Measurements from ENCODE around the gene SMARCD1. TPM values are rescaled to one million over a fixed set of nuclear protein-coding genes. Genes with fewer than 3 reads are reported as not detected.

The SMARCD1 gene
- total and polyA plus RNA-seq, 2 experiments from 2014 or later = 124 to 287 TPM

DNA sequence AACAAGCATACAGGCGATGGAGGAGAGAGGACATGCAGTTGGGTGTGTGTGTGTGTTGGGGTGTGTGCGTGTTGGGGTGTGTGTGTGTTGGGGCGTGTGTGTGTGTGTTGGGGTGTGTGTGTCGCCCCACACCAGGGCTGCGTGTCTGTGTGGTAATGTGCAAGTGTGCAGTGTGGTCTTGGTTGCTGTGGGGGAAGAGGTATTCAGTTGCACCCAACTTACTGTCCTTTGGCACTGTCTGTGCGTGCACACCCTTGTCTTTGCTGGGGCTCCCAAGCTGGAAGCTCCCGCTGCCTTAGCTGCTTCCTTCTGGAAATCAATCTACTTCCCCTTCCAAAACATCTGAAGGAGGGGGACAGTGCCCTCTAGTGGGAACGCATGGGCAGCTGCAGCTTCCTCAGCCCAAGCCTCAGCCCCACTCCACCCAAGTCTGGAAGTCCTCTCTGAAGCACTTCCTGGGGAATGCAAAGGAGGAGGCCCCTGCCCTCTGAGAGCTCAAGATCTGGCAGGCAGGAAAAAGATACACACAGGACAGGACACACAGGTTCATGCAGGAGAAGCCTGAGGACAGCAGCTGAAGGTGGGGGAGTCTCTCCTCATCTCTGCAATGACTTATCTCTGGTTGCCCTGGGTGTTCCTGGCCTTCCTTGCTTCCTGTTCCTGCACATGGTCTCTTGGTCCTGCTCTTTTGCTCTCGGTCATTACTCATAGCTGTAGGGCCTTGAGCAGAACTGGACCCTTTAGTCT lies 14.7 kb upstream of the SMARCD1 start:
- Histone ChIP-seq H4K20me1 (replicated peaks; ENCODE audit: insufficient read depth) (no peaks in the 10 kb centered on the region), H3K4me1 (ENCODE audit: insufficient read depth) (peaks cover 7% of the 10 kb centered on the region; the same call in 1 of the 2 replicates), H3K79me2 (replicated peaks; ENCODE audit: insufficient read depth) (no peaks in the 10 kb centered on the region), H3K27me3 (ENCODE audit: insufficient read depth) (no peaks in the 10 kb centered on the region), H3K36me3 (ENCODE audit: insufficient read depth) (no peaks in the 10 kb centered on the region), H2AFZ (peak overlapping the region; percentile 81), H3K9me2 (ENCODE audit: insufficient read depth) (no peaks in the 10 kb centered on the region), H3K27ac (ENCODE audit: low read depth) (no peak overlapping the region), H3K4me3 (no peak overlapping the region), H3K4me2 (no peak overlapping the region), H3F3A (replicated peaks; ENCODE audit: low read depth) (no peaks in the 10 kb centered on the region)
- Mint-ChIP-seq H3K27me3 (ENCODE audit: insufficient read depth, low read depth, poor library complexity) (peaks cover 12% of the 10 kb centered on the region), H3K9me3 (no peaks in the 10 kb centered on the region), H3K4me3 (no peak overlapping the region), H3K4me1 (peaks cover 31% of the 10 kb centered on the region), H3K36me3 (ENCODE audit: low read depth) (no peaks in the 10 kb centered on the region; the same call in 2 of the 3 replicates), H3K27ac (no peak overlapping the region)
- peak; percentile 89 for DNase-seq (ENCODE audit: low spot score)
- TF ChIP-seq, protein P1, sequence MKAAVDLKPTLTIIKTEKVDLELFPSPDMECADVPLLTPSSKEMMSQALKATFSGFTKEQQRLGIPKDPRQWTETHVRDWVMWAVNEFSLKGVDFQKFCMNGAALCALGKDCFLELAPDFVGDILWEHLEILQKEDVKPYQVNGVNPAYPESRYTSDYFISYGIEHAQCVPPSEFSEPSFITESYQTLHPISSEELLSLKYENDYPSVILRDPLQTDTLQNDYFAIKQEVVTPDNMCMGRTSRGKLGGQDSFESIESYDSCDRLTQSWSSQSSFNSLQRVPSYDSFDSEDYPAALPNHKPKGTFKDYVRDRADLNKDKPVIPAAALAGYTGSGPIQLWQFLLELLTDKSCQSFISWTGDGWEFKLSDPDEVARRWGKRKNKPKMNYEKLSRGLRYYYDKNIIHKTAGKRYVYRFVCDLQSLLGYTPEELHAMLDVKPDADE (IDR thresholded peaks at IDR 0.05) = no peak
- TF ChIP-seq JUNB (IDR thresholded peaks at IDR 0.05; ENCODE audit: unreplicated experiment) = no peak
- TF ChIP-seq, protein P2, sequence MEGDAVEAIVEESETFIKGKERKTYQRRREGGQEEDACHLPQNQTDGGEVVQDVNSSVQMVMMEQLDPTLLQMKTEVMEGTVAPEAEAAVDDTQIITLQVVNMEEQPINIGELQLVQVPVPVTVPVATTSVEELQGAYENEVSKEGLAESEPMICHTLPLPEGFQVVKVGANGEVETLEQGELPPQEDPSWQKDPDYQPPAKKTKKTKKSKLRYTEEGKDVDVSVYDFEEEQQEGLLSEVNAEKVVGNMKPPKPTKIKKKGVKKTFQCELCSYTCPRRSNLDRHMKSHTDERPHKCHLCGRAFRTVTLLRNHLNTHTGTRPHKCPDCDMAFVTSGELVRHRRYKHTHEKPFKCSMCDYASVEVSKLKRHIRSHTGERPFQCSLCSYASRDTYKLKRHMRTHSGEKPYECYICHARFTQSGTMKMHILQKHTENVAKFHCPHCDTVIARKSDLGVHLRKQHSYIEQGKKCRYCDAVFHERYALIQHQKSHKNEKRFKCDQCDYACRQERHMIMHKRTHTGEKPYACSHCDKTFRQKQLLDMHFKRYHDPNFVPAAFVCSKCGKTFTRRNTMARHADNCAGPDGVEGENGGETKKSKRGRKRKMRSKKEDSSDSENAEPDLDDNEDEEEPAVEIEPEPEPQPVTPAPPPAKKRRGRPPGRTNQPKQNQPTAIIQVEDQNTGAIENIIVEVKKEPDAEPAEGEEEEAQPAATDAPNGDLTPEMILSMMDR (conservative IDR thresholded peaks at IDR 0.05; ENCODE audit: low read depth in 2 of 2) = peak; percentile 90 to 94
- ATAC-seq = peak; percentile 60

DNA sequence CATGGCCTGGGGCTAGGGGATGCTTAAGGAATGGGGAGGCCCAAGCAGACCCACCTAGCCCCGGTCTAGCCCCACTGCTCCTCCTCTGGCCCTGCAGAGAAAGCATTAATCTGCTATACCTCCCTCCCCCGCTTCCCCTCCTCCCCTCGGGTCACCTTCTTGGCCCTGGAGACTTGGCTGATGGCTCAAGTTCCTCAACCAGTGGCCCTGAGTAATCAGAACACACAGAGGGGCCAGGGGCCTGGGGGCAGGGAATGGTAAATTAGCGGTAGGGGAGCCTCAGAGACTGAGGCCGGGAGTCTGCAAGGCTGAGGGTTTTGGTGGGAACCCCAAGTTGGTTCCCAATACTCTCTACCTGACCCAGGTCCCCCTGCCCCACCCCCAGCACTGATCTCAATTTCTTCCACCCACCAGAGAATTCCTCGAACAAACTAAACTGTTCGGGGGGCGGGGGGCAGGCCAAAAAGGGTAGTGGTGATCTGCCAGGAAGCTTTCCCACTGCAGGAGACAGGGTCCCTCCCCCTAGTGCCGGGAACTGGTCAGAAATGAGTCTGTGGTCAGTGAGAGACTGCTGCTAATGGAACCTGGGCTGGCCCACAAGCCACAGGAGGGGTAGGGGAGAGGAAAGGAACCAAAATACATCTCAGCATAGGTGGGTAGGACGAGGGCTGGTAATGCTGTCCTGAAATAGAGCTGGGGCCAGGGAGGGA lies 12.8 kb upstream of the SMARCD1 start:
- Mint-ChIP-seq H3K9me3 (no peaks in the 10 kb centered on the region), H3K27me3 (ENCODE audit: insufficient read depth, low read depth, poor library complexity) (peaks cover 16% of the 10 kb centered on the region), H3K36me3 (ENCODE audit: low read depth) (no peaks in the 10 kb centered on the region; the same call in 2 of the 3 replicates), H3K27ac (no peak overlapping the region), H3K4me3 (no peak overlapping the region), H3K4me1 (peaks cover 31% of the 10 kb centered on the region)
- Histone ChIP-seq H3K36me3 (ENCODE audit: insufficient read depth) (no peaks in the 10 kb centered on the region), H4K20me1 (replicated peaks; ENCODE audit: insufficient read depth) (no peaks in the 10 kb centered on the region), H3F3A (replicated peaks; ENCODE audit: low read depth) (no peaks in the 10 kb centered on the region), H2AFZ (no peak overlapping the region), H3K27ac (ENCODE audit: low read depth) (no peak overlapping the region), H3K4me1 (ENCODE audit: insufficient read depth) (0 out of 2 replicates have a peak, but pooled peaks cover 4% of the 10 kb centered on the region), H3K9me2 (ENCODE audit: insufficient read depth) (no peaks in the 10 kb centered on the region), H3K79me2 (replicated peaks; ENCODE audit: insufficient read depth) (no peaks in the 10 kb centered on the region), H3K4me2 (no peak overlapping the region), H3K4me3 (no peak overlapping the region), H3K27me3 (ENCODE audit: insufficient read depth) (no peaks in the 10 kb centered on the region)
- DNase-seq (ENCODE audit: low spot score) (no peak), ATAC-seq (no peak; the same call in 2 of the 3 replicates)
- no peak for TF ChIP-seq ZNF114 (CRISPR knock-in tag; IDR thresholded peaks at IDR 0.05)
- TF ChIP-seq, protein P2 (conservative IDR thresholded peaks at IDR 0.05; ENCODE audit: low read depth in 2 of 2) = no peak
- TF ChIP-seq CREB1 (CRISPR knock-in tag; IDR thresholded peaks at IDR 0.05; ENCODE audit: low read depth) = no peak
- no peak for TF ChIP-seq POLR2AphosphoS5 (IDR thresholded peaks at IDR 0.05; ENCODE audit: low read depth)
- no peak for TF ChIP-seq NANOG (IDR thresholded peaks at IDR 0.05; ENCODE audit: borderline replicate concordance)
- TF ChIP-seq EZH2phosphoT487 (IDR thresholded peaks at IDR 0.05; ENCODE audit: unreplicated experiment) = no peak
- TF ChIP-seq, protein P3, sequence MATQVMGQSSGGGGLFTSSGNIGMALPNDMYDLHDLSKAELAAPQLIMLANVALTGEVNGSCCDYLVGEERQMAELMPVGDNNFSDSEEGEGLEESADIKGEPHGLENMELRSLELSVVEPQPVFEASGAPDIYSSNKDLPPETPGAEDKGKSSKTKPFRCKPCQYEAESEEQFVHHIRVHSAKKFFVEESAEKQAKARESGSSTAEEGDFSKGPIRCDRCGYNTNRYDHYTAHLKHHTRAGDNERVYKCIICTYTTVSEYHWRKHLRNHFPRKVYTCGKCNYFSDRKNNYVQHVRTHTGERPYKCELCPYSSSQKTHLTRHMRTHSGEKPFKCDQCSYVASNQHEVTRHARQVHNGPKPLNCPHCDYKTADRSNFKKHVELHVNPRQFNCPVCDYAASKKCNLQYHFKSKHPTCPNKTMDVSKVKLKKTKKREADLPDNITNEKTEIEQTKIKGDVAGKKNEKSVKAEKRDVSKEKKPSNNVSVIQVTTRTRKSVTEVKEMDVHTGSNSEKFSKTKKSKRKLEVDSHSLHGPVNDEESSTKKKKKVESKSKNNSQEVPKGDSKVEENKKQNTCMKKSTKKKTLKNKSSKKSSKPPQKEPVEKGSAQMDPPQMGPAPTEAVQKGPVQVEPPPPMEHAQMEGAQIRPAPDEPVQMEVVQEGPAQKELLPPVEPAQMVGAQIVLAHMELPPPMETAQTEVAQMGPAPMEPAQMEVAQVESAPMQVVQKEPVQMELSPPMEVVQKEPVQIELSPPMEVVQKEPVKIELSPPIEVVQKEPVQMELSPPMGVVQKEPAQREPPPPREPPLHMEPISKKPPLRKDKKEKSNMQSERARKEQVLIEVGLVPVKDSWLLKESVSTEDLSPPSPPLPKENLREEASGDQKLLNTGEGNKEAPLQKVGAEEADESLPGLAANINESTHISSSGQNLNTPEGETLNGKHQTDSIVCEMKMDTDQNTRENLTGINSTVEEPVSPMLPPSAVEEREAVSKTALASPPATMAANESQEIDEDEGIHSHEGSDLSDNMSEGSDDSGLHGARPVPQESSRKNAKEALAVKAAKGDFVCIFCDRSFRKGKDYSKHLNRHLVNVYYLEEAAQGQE (IDR thresholded peaks at IDR 0.05; ENCODE audit: unreplicated experiment) = no peak
- TF ChIP-seq, protein P1 (IDR thresholded peaks at IDR 0.05) = no peak
- TF ChIP-seq STAT1 (IDR thresholded peaks at IDR 0.05; ENCODE audit: unreplicated experiment) = no peak
- no peak for TF ChIP-seq ZNF331 (CRISPR knock-in tag; IDR thresholded peaks at IDR 0.05; ENCODE audit: low read depth)
- TF ChIP-seq JUNB (IDR thresholded peaks at IDR 0.05; ENCODE audit: unreplicated experiment) = no peak
- TF ChIP-seq EZH2 (IDR thresholded peaks at IDR 0.05; ENCODE audit: low read depth, unreplicated experiment) = no peak
